Raji (cell line): ENCODE measurements around the gene XAB2.

ENCODE experiments used
- POLR2A ChIP-seq: IDR thresholded peaks from 2 replicates; pipeline ENCODE4 v1.6.1; 2011; ENCODE audit warnings: low read depth, low read length, control low read depth; ENCODE audit not compliant: insufficient read depth

XAB2 gene

DNA sequence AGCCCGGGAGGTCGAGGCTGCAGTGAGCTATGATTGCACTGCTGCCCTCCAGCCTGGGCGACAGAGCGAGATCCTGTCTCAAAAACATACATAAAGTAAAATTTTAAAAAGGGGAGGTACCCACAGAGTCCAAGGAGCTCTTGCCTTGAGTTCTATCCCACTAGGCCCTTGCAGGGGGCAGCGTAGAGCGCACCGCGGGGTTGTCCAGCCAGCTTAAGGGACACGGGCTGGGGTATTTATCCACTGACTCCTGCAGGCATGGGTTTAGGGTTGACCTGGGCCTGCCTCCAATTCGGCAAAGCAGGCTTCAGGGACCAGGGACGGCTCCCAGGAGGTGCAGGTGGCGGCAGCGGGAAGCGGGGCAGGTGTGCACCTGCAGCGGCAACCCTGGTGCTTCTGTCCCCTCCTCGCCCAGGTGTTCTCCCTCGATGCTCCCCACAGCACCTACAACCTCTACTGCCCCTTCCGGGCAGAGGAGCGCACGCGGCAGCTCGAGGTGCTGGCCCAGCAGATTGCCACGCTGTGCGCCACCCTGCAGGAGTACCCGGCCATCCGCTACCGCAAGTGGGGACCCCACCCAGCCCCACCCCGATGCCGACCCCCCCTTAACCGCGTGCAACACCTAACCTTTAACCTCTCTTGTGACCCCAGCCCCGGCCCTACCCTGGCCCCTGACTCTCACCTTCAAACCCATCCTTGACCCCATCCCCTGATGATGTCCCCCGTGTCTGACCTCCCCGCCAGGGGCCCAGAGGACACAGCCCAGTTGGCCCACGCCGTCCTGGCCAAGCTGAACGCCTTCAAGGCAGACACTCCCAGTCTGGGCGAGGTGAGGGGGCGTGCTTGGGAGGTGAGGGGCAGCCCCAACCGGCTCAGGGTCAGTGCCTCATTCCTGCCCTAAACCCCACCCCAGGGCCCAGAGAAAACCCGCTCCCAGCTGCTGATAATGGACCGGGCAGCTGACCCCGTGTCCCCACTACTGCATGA, 12.2 kb upstream of the XAB2 start:
- TF ChIP-seq POLR2A: no peak

DNA sequence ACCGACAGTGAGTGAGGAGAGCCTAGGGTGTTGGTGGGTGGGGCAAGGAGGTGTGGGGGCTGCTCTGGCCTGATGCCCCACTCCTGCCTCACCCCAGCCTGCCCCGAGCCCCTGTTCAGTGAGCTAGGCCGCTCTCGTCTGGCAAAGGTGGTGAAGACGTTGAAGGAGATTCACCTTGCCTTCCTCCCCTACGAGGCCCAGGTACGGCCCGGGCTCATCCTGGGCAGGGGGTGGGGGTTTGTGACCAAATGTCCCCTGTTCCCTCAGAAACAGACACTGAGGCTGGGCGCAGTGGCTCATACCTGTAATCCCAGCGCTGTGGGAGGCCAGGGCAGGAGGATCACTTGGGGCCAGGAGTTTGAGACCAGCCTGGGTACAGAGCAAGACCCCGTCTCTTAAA, 11.5 kb upstream of the XAB2 start:
- TF ChIP-seq POLR2A: no peak

DNA sequence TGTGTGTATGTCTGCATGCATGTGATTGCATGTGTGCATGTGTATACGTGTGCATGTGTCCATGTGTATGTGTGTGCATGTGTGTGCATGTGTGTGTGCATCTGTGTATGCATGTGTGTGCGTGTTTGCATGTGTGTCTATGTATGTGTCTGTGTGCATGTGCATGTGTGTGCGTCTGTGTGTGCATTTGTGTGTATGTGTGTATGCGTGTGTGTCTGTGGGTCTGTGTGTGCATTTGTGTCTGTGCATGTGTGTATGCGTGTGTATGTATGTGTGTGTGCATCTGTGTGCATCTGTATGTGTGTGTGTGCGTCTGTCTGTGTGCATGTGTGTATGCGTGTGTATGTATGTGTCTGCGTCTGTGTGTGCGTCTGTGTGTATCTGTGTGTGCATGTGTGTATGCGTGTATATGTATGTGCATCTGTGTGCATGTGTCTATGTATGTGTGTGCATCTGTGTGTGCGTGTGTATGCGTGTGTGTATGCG, 10.6 kb upstream of the XAB2 start:
- no peak for TF ChIP-seq POLR2A

DNA sequence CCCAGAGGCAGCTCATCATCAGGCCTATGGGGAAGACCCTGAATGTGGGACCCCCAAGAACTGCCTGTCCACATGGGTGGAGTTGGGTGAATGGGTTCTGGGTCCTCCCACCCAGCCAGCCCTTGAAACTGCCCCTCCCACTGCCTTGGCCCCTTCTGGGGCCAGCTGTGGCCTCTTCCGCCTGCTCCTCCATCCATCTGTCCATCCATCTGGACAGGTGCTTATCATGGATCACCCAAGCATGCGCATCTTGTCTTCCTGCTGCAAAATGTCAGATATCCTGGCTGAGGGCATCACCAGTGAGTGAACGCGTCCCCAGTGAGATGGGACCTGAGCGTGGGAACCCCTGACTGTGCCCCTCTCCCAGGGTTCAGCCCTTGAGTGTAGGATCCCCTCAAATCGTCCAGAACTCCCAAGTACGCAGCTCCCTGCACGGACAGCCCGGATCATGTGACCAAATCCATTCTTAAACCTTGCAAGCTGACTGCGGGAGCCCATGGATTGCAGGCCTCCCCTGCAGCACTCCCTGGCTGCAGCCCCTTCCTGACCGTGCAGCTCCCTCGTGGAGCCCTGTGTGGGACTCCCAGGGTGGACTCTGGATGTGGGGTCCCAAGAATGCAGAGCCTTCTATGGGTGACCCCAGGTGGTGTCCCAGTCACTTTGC, 9.6 kb upstream of the XAB2 start:
- no peak for TF ChIP-seq POLR2A

- TF ChIP-seq POLR2A: no peak
These were observed 8.3 kb upstream of the XAB2 start for GRCh38 chr19:7637374-7638256.

GRCh38 chr19:7636691-7637373, 7.5 kb upstream of the XAB2 start, which contains the start of gene STXBP2:
STXBP2 (plus strand) TSS chr19:7637110; CDS start chr19:7637150, 40 bp downstream.
- TF ChIP-seq POLR2A: peak; percentile 73

- TF ChIP-seq POLR2A: no peak
These were observed 7.0 kb upstream of the XAB2 start for GRCh38 chr19:7636317-7636690.

- TF ChIP-seq POLR2A: no peak
These were observed 6.3 kb upstream of the XAB2 start for GRCh38 chr19:7635670-7636069.

DNA sequence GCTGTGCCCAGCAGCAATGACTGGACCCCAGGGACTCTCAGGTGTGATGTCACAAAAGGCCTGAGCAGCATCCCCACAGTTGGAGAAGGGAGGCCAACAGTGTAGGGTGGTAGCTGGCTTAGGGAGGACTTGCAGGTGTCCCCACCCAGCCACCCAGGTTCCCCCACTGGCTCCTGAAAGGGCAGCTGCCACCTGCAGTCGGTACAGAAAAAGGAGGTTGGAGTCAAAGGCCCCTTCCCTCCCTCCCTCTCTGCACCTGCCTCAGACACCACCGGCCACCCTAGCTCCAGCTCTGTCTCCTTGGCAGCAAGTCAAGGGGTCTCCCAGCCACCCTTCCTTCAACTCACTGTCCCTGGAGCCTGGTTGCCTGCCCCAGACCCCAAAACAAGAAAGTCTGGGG, 4.4 kb upstream of the XAB2 start, which contains the start of gene PCP2:
Gene PCP2 (minus strand): TSS at position 22 of the 400 bp plus-strand sequence. CDS start 262 bp downstream, outside the sequence.
- TF ChIP-seq POLR2A: no peak

GRCh38 chr19:7632340-7633203, 3.2 kb upstream of the XAB2 start:
- TF ChIP-seq POLR2A: no peak

- no peak for TF ChIP-seq POLR2A
These were observed 2.2 kb upstream of the XAB2 start for GRCh38 chr19:7631577-7631976.

DNA sequence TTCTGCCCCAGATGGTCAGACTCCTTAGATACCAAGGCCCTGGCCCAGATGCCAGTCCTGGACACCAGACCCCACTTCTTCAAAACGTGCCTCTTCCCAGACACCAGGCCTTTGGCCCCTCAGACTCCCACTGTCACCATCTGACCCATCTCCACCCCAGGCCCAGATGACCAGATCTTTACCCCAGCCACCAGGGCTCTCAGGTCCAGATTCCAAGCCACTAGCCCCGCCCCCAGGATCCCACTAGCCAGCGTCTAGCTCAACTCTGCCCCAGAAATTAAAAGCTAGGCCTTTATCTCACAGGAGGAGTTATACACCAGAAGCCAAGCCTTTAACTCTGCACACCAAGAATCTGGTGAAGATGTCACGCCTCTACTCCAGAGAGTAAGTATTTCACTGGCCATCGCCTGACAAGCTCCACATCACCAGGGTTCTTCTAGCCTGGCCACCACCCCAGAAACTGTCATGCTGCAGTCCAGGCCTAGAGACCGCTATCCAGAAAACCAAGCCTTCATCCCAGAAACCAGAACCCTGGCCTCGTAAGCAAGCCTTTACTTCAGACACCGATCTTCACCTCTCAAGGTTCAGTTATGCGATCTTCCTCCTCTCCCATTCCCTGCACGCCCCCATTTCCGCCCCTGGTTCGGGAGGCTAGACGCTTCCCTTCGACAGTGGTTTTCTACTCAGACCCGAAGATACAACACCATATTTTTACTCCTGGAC, 595 bp downstream of the XAB2 start:
- TF ChIP-seq POLR2A: no peak

- no peak for TF ChIP-seq POLR2A
These were observed 2.2 kb downstream of the XAB2 start for GRCh38 chr19:7627166-7627565.
